Measurements from ENCODE around the gene RCN1.

Gene RCN1

GRCh38 chr11:32122200-32122599 lies 31.3 kb downstream of the RCN1 start:
- POLR2A ChIA-PET = no interaction called here
- TF ChIP-seq, protein P1, sequence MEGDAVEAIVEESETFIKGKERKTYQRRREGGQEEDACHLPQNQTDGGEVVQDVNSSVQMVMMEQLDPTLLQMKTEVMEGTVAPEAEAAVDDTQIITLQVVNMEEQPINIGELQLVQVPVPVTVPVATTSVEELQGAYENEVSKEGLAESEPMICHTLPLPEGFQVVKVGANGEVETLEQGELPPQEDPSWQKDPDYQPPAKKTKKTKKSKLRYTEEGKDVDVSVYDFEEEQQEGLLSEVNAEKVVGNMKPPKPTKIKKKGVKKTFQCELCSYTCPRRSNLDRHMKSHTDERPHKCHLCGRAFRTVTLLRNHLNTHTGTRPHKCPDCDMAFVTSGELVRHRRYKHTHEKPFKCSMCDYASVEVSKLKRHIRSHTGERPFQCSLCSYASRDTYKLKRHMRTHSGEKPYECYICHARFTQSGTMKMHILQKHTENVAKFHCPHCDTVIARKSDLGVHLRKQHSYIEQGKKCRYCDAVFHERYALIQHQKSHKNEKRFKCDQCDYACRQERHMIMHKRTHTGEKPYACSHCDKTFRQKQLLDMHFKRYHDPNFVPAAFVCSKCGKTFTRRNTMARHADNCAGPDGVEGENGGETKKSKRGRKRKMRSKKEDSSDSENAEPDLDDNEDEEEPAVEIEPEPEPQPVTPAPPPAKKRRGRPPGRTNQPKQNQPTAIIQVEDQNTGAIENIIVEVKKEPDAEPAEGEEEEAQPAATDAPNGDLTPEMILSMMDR (IDR thresholded peaks at IDR 0.05; ENCODE audit: control extremely low read depth, extremely low read depth, low read depth, missing control alignments) = no peak
- CTCF ChIA-PET = no interaction called here
- no peak for DNase-seq (ENCODE audit: extremely low spot score)

GRCh38 chr11:32131321-32131720 lies 40.4 kb downstream of the RCN1 start:
- DNase-seq (ENCODE audit: extremely low spot score) = no peak
- ChIA-PET POLR2A (no interaction called here), CTCF (no interaction called here)
- TF ChIP-seq, protein P1 (IDR thresholded peaks at IDR 0.05; ENCODE audit: control extremely low read depth, extremely low read depth, low read depth, missing control alignments) = no peak

GRCh38 chr11:32136657-32137056 lies 45.8 kb downstream of the RCN1 start:
- TF ChIP-seq, protein P1 (IDR thresholded peaks at IDR 0.05; ENCODE audit: control extremely low read depth, extremely low read depth, low read depth, missing control alignments) = no peak
- DNase-seq (ENCODE audit: extremely low spot score) = no peak
- ChIA-PET POLR2A (no interaction called here), CTCF (interaction anchor here (0.9 to 1.4 kb wide), 3 partner anchors 13 to 31 kb away, joined by 3 read pairs; no protein-coding TSS in a partner anchor)

GRCh38 chr11:32137263-32137662 lies 46.4 kb downstream of the RCN1 start:
- no peak for DNase-seq (ENCODE audit: extremely low spot score)
- ChIA-PET POLR2A (no interaction called here), CTCF (interaction anchor here (1.2 to 1.4 kb wide), 3 partner anchors 9 to 31 kb away, joined by 3 read pairs; no protein-coding TSS in a partner anchor)
- TF ChIP-seq, protein P1 (IDR thresholded peaks at IDR 0.05; ENCODE audit: control extremely low read depth, extremely low read depth, low read depth, missing control alignments) = no peak

DNA sequence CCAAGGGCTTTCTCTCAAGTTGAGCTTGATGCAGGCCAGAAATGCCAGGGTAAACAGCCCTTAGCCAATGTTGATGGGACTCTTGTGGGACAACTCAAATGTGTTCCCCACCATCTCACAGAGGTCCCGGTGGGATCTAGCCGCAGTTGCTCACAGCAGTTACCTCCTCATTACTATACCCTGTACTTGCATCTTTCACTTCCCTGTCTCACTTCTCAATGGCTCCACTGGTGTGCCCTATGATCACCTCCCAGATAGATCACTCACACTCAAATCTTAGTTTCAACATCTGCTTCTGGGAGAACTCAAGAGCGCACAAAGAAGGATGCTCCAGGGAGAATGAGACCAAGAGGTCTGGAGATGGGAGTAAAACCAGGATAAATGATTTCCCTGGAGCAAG lies 47.0 kb downstream of the RCN1 start:
- ChIA-PET POLR2A (no interaction called here), CTCF (interaction anchor here (1.2 to 1.4 kb wide), 3 partner anchors 10 to 30 kb away, joined by 3 read pairs; no protein-coding TSS in a partner anchor)
- peak; percentile 21 for DNase-seq (ENCODE audit: extremely low spot score)
- TF ChIP-seq, protein P1 (IDR thresholded peaks at IDR 0.05; ENCODE audit: control extremely low read depth, extremely low read depth, low read depth, missing control alignments) = no peak

DNA sequence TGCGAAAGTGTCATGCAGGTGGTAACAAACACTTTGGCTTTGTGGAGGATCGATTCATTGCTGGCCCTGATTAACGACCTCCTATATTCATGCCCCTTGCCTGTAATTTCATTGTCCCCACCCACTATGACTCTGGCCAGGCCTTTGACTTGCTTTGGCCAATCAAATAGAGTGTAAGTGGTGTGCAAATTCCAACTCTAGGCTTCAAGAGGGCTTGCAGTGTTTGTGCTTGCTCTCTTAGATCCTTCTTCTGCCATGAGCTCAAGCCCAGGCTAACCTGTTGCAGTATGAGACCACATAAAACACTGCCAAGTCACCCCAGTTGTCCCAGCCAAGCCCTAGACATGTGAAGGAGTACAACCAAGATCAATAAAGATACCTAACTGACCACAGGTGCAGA lies 48.0 kb downstream of the RCN1 start:
- TF ChIP-seq, protein P1 (IDR thresholded peaks at IDR 0.05; ENCODE audit: control extremely low read depth, extremely low read depth, low read depth, missing control alignments) = no peak
- ChIA-PET POLR2A (no interaction called here), CTCF (no interaction called here)
- DNase-seq (ENCODE audit: extremely low spot score) = no peak
